MM.1S (cell line): Measurements from ENCODE around the gene TLDC2.

Experiments
- DNase-seq: peaks from one replicate; pipeline ENCODE4 v3.0.0-alpha.2; 2015
- H2AFZ ChIP-seq: fragments of 300-600 bp; sonication (generic); 2 replicates; pipeline ENCODE4 v1.6.0; 2016; ENCODE audit warnings: antibody characterized with exemption, low read length
- H3F3A ChIP-seq: fragments of 300-600 bp; sonication (generic); 2 replicates; pipeline ENCODE4 v1.6.1; 2016; ENCODE audit warnings: mild to moderate bottlenecking, antibody characterized with exemption, low read length, moderate library complexity, mixed read lengths; ENCODE audit not compliant: insufficient read depth
- H3K27ac ChIP-seq: fragments of 300-600 bp; sonication (generic); 2 replicates; pipeline ENCODE4 v1.5.1; 2016; ENCODE audit warnings: mild to moderate bottlenecking, low read length
- H3K27me3 ChIP-seq: fragments of 300-600 bp; sonication (generic); replicated peaks from 2 replicates; pipeline ENCODE4 v1.6.0; 2016; ENCODE audit warnings: low read length; ENCODE audit not compliant: insufficient read depth
- H3K36me3 ChIP-seq: fragments of 300-600 bp; sonication (generic); replicated peaks from 2 replicates; pipeline ENCODE4 v1.6.1; 2016; ENCODE audit warnings: mild to moderate bottlenecking, low read length, mixed read lengths; ENCODE audit not compliant: insufficient read depth
- H3K4me1 ChIP-seq: fragments of 300-600 bp; sonication (generic); 2 replicates; pipeline ENCODE4 v1.6.1; 2016; ENCODE audit warnings: low read length, mixed read lengths
- H3K4me2 ChIP-seq: fragments of 300-600 bp; sonication (generic); 2 replicates; pipeline ENCODE4 v1.6.0; 2016; ENCODE audit warnings: low read depth, low read length
- H3K4me3 ChIP-seq: fragments of 300-600 bp; sonication (generic); 2 replicates; pipeline ENCODE4 v1.5.1; 2016; ENCODE audit warnings: low read length, mixed read lengths
- H3K79me2 ChIP-seq: fragments of 300-600 bp; sonication (generic); 2 replicates; pipeline ENCODE4 v1.6.1; 2016; ENCODE audit warnings: mixed run types, low read length, mixed read lengths
- H3K9ac ChIP-seq: fragments of 300-600 bp; sonication (generic); 2 replicates; pipeline ENCODE4 v1.6.1; 2016; ENCODE audit warnings: low read length, mixed read lengths
- H3K9me2 ChIP-seq: fragments of 300-600 bp; sonication (generic); replicated peaks from 2 replicates; pipeline ENCODE4 v1.6.1; 2016; ENCODE audit warnings: mild to moderate bottlenecking, low read length, mixed read lengths; ENCODE audit not compliant: insufficient read depth
- H3K9me3 ChIP-seq: fragments of 300-600 bp; sonication (generic); replicated peaks from 2 replicates; pipeline ENCODE4 v1.6.1; 2016; ENCODE audit warnings: mild to moderate bottlenecking, low read length, mixed read lengths; ENCODE audit not compliant: insufficient read depth
- H4K20me1 ChIP-seq: fragments of 300-600 bp; sonication (generic); 2 replicates; pipeline ENCODE4 v1.6.1; 2016; ENCODE audit warnings: mild to moderate bottlenecking, low read length, moderate library complexity, mixed read lengths; ENCODE audit not compliant: insufficient read depth
- EZH2 ChIP-seq: fragments of 300-600 bp; sonication (generic); optimal IDR thresholded peaks from 2 replicates; pipeline ENCODE3; 2017; ENCODE audit warnings: low read depth, mild to moderate bottlenecking, antibody characterized with exemption, low read length, mixed read lengths
- EZH2phosphoT487 ChIP-seq: fragments of 300-600 bp; sonication (generic); IDR thresholded peaks from 2 replicates; pipeline ENCODE4 v1.6.1; 2018; ENCODE audit warnings: antibody characterized with exemption, low read length
- TF ChIP-seq, protein P1 (sequence below): fragments of 300-600 bp; sonication (generic); IDR thresholded peaks from 2 replicates; pipeline ENCODE4 v1.5.1; 2016; ENCODE audit warnings: antibody characterized with exemption, low read length, mixed read lengths

TLDC2 gene

GRCh38 chr20:36849333-36850065 lies 26.4 kb upstream of the TLDC2 start:
- H3K4me2 ChIP-seq: no peak overlapping the region
- TF ChIP-seq EZH2 (no peak), EZH2phosphoT487 (no peak)
- TF ChIP-seq, protein P1, sequence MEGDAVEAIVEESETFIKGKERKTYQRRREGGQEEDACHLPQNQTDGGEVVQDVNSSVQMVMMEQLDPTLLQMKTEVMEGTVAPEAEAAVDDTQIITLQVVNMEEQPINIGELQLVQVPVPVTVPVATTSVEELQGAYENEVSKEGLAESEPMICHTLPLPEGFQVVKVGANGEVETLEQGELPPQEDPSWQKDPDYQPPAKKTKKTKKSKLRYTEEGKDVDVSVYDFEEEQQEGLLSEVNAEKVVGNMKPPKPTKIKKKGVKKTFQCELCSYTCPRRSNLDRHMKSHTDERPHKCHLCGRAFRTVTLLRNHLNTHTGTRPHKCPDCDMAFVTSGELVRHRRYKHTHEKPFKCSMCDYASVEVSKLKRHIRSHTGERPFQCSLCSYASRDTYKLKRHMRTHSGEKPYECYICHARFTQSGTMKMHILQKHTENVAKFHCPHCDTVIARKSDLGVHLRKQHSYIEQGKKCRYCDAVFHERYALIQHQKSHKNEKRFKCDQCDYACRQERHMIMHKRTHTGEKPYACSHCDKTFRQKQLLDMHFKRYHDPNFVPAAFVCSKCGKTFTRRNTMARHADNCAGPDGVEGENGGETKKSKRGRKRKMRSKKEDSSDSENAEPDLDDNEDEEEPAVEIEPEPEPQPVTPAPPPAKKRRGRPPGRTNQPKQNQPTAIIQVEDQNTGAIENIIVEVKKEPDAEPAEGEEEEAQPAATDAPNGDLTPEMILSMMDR: no peak
- H3F3A ChIP-seq: no peaks in the 10 kb centered on the region
- H3K9me3 ChIP-seq: no peaks in the 10 kb centered on the region
- no peaks in the 10 kb centered on the region for H3K4me1 ChIP-seq
- no peak overlapping the region for H3K27ac ChIP-seq
- no peak overlapping the region for H3K9ac ChIP-seq
- no peak overlapping the region for H3K4me3 ChIP-seq
- no peak overlapping the region for H2AFZ ChIP-seq
- no peaks in the 10 kb centered on the region for H3K27me3 ChIP-seq
- H3K36me3 ChIP-seq: no peaks in the 10 kb centered on the region
- no peak for DNase-seq
- no peaks in the 10 kb centered on the region for H4K20me1 ChIP-seq
- no peaks in the 10 kb centered on the region for H3K79me2 ChIP-seq
- no peaks in the 10 kb centered on the region for H3K9me2 ChIP-seq

GRCh38 chr20:36850759-36851158 lies 25.2 kb upstream of the TLDC2 start:
- TF ChIP-seq EZH2phosphoT487 (no peak), EZH2 (no peak)
- TF ChIP-seq, protein P1: no peak
- H3K36me3 ChIP-seq: no peaks in the 10 kb centered on the region
- H3K9me2 ChIP-seq: no peaks in the 10 kb centered on the region
- no peak overlapping the region for H2AFZ ChIP-seq
- H3K9me3 ChIP-seq: no peaks in the 10 kb centered on the region
- H3K4me2 ChIP-seq: no peak overlapping the region
- H4K20me1 ChIP-seq: no peaks in the 10 kb centered on the region
- no peaks in the 10 kb centered on the region for H3F3A ChIP-seq
- no peaks in the 10 kb centered on the region for H3K4me1 ChIP-seq
- H3K27me3 ChIP-seq: no peaks in the 10 kb centered on the region
- H3K4me3 ChIP-seq: no peak overlapping the region
- DNase-seq: no peak
- no peaks in the 10 kb centered on the region for H3K79me2 ChIP-seq
- no peak overlapping the region for H3K27ac ChIP-seq
- no peak overlapping the region for H3K9ac ChIP-seq

GRCh38 chr20:36851490-36851889 lies 24.4 kb upstream of the TLDC2 start:
- no peaks in the 10 kb centered on the region for H3F3A ChIP-seq
- H4K20me1 ChIP-seq: no peaks in the 10 kb centered on the region
- no peaks in the 10 kb centered on the region for H3K36me3 ChIP-seq
- no peaks in the 10 kb centered on the region for H3K9me3 ChIP-seq
- no peaks in the 10 kb centered on the region for H3K27me3 ChIP-seq
- no peak overlapping the region for H3K9ac ChIP-seq
- no peak overlapping the region for H3K27ac ChIP-seq
- H3K4me2 ChIP-seq: no peak overlapping the region
- no peak for DNase-seq
- no peak for TF ChIP-seq EZH2
- no peak for TF ChIP-seq EZH2phosphoT487
- TF ChIP-seq, protein P1: no peak
- no peak overlapping the region for H2AFZ ChIP-seq
- H3K4me3 ChIP-seq: no peak overlapping the region
- H3K4me1 ChIP-seq: no peaks in the 10 kb centered on the region
- H3K9me2 ChIP-seq: no peaks in the 10 kb centered on the region
- no peaks in the 10 kb centered on the region for H3K79me2 ChIP-seq
